PC-9 (cell line): ENCODE data around the gene CNTN1. TPM values are rescaled to one million over a fixed set of nuclear protein-coding genes. Genes with fewer than 3 reads are reported as not detected.

Source experiments
- BruUV-seq: library from RNA; stranded (reverse); fragments of 400-500 nt; replicated peaks from 2 replicates; lab custom pipeline; 2021; lab: Mats Ljungman, UMichigan
- CTCF ChIA-PET: fragments of 300-600 bp; sonication (Branson Sonifier 250); formaldehyde crosslinking; loops from one replicate; lab custom pipeline; 2022; ENCODE audit warnings: antibody characterized with exemption; lab: Charles Lee
- POLR2A ChIA-PET: fragments of 300-600 bp; sonication (Branson Sonifier 250); formaldehyde crosslinking; loops from one replicate; lab custom pipeline; 2022; ENCODE audit warnings: antibody characterized with exemption; ENCODE audit not compliant: unreplicated experiment; lab: Charles Lee
- DNase-seq, 2 experiments: peaks; one replicate each; pipeline versions ENCODE4 v3.0.0 to v3.0.0-alpha.2; 2015 to 2022; ENCODE audit warnings: mixed read lengths in 1 of 2
- H2AFZ ChIP-seq: fragments of 200-600 bp; sonication (generic); 2 replicates; pipeline ENCODE4 v1.8.1; 2017; ENCODE audit warnings: antibody characterized with exemption
- H3F3A ChIP-seq: fragments of 200-600 bp; sonication (generic); 2 replicates; pipeline ENCODE4 v1.8.1; 2017; ENCODE audit warnings: antibody characterized with exemption, mild to moderate bottlenecking, low read depth; ENCODE audit not compliant: insufficient read depth
- H3K27ac ChIP-seq: fragments of 200-600 bp; sonication (generic); 2 replicates; pipeline ENCODE4 v1.6.1; 2016; ENCODE audit warnings: mixed run types
- H3K27me3 ChIP-seq: fragments of 200-600 bp; sonication (generic); 2 replicates; pipeline ENCODE4 v1.6.1; 2016; ENCODE audit warnings: low read depth, mixed run types; ENCODE audit not compliant: insufficient read depth
- H3K36me3 ChIP-seq: fragments of 200-600 bp; sonication (generic); 2 replicates; pipeline ENCODE4 v1.6.1; 2016; ENCODE audit warnings: low read depth, mixed run types
- H3K4me1 ChIP-seq: fragments of 200-600 bp; sonication (generic); replicated peaks from 2 replicates; pipeline ENCODE4 v1.6.1; 2016; ENCODE audit warnings: mixed run types; ENCODE audit not compliant: insufficient read depth
- H3K4me2 ChIP-seq: fragments of 200-600 bp; sonication (generic); 2 replicates; pipeline ENCODE4 v1.6.1; 2017; ENCODE audit warnings: mixed run types
- H3K4me3 ChIP-seq: fragments of 200-600 bp; sonication (generic); 2 replicates; pipeline ENCODE4 v1.6.1; 2016; ENCODE audit warnings: mixed run types
- H3K79me2 ChIP-seq: fragments of 200-600 bp; sonication (generic); 2 replicates; pipeline ENCODE4 v1.6.1; 2017; ENCODE audit warnings: low read depth, mixed run types
- H3K9me2 ChIP-seq: fragments of 200-600 bp; sonication (generic); 2 replicates; pipeline ENCODE4 v1.8.1; 2017; ENCODE audit warnings: mild to moderate bottlenecking; ENCODE audit not compliant: insufficient read depth
- H3K9me3 ChIP-seq: fragments of 200-600 bp; sonication (generic); 2 replicates; pipeline ENCODE4 v1.8.1; 2016; ENCODE audit warnings: low read depth; ENCODE audit not compliant: insufficient read depth
- H4K20me1 ChIP-seq: fragments of 200-600 bp; sonication (generic); 2 replicates; pipeline ENCODE4 v1.8.1; 2017; ENCODE audit not compliant: insufficient read depth
- CTCF ChIP-seq: fragments of 200-600 bp; sonication (generic); conservative IDR thresholded peaks from 2 replicates; pipeline ENCODE4 v1.6.1; 2017; ENCODE audit warnings: mixed run types, antibody characterized with exemption, mild to moderate bottlenecking, moderate library complexity
- EZH2 ChIP-seq: fragments of 200-600 bp; sonication (generic); IDR thresholded peaks from 2 replicates; pipeline ENCODE4 v1.8.0; 2017; ENCODE audit warnings: antibody characterized with exemption, low read depth
- intact Hi-C: fragments of 100-400 bp; cut with micrococcal nuclease; formaldehyde crosslinking; loops from one replicate; pipeline ENCODE4 v1.10.0; 2022; ENCODE audit not compliant: unreplicated experiment
- total RNA-seq: library from RNA; stranded (reverse); gene quantifications from 2 replicates; pipeline ENCODE4 v1.2.3, GENCODE V29; 2021

Gene CNTN1
- total RNA-seq, 1 experiment from 2014 or later = 0.37 TPM

DNA sequence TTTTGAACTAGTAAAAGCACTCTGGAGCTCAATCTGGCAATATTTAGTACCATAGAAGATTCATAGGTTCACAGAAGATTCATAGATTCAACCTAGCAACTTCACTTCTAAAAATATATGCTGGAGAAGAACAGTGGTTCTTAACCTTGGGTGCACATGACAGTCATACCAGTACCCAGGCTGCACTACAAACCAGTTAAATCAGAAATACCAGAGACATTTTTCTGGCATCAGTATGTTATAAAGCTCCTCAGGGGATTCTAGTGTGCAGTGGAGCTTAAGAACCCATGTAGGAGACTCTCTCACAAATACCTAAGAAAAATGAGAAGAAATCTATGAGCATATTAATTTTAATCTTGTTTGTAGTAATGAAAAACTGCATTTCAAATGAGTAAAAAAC lies 46.6 kb downstream of the CNTN1 start:
- no peak overlapping the region for H2AFZ ChIP-seq
- H3K36me3 ChIP-seq = no peaks in the 10 kb centered on the region
- no peak overlapping the region for H3K27ac ChIP-seq
- no peak overlapping the region for H3K4me3 ChIP-seq
- CTCF ChIA-PET = no interaction called here
- H3K4me2 ChIP-seq = no peak overlapping the region
- no TSS peak for BruUV-seq
- no peaks in the 10 kb centered on the region for H4K20me1 ChIP-seq
- H3K79me2 ChIP-seq = no peaks in the 10 kb centered on the region
- H3K9me3 ChIP-seq = no peaks in the 10 kb centered on the region; the same call in 1 of the 2 replicates
- POLR2A ChIA-PET = no interaction called here
- TF ChIP-seq CTCF (no peak), EZH2 (no peak)
- no peaks in the 10 kb centered on the region for H3F3A ChIP-seq
- no peaks in the 10 kb centered on the region for H3K27me3 ChIP-seq
- DNase-seq = no peak
- H3K4me1 ChIP-seq = no peaks in the 10 kb centered on the region
- intact Hi-C loops = no loop called here
- peaks cover 3% of the 10 kb centered on the region; the same call in 1 of the 2 replicates for H3K9me2 ChIP-seq

GRCh38 chr12:40742041-40742440 lies 49.8 kb downstream of the CNTN1 start:
- no peak for DNase-seq
- POLR2A ChIA-PET = interaction anchor here (0.6 kb wide), 1 partner anchor 235 kb away, joined by 3 read pairs; no protein-coding TSS in a partner anchor
- TF ChIP-seq CTCF = no peak
- no peak for TF ChIP-seq EZH2
- intact Hi-C loops = no loop called here
- Histone ChIP-seq H2AFZ (no peak overlapping the region), H3K9me2 (peaks cover 3% of the 10 kb centered on the region; the same call in 1 of the 2 replicates), H3K4me3 (no peak overlapping the region), H3K27ac (no peak overlapping the region), H3K4me2 (no peak overlapping the region), H3F3A (no peaks in the 10 kb centered on the region), H4K20me1 (no peaks in the 10 kb centered on the region), H3K79me2 (no peaks in the 10 kb centered on the region), H3K4me1 (no peaks in the 10 kb centered on the region), H3K36me3 (no peaks in the 10 kb centered on the region), H3K27me3 (no peaks in the 10 kb centered on the region), H3K9me3 (no peaks in the 10 kb centered on the region; the same call in 1 of the 2 replicates)
- CTCF ChIA-PET = no interaction called here
- no TSS peak for BruUV-seq

DNA sequence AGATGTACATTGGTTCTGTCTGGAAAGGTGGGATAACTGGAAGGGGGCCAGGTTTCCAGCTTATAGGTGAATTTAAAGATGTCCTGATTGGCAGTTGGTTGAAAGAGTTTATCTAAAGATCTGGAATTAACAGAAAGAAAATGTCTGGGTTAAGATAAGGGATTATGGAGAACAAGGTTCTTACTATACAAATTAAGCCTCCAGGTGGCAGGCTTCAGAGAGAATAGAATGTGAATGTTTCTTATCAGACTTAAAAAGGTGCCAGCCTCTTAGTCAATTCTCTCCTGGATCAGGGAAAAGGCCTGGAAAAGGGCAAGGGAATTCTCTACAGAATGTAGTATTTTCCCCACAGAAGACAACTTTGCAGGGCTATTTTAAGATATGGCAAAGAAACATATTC lies 53.1 kb downstream of the CNTN1 start:
- no TSS peak for BruUV-seq
- Histone ChIP-seq H3K9me2 (peaks cover 3% of the 10 kb centered on the region; the same call in 1 of the 2 replicates), H3K9me3 (no peaks in the 10 kb centered on the region; the same call in 1 of the 2 replicates), H3K4me1 (no peaks in the 10 kb centered on the region), H2AFZ (no peak overlapping the region), H3F3A (no peaks in the 10 kb centered on the region), H3K27ac (no peak overlapping the region), H3K79me2 (no peaks in the 10 kb centered on the region), H3K36me3 (no peaks in the 10 kb centered on the region), H3K4me2 (no peak overlapping the region), H3K27me3 (no peaks in the 10 kb centered on the region), H3K4me3 (no peak overlapping the region), H4K20me1 (no peaks in the 10 kb centered on the region)
- ChIA-PET CTCF (no interaction called here), POLR2A (no interaction called here)
- no peak for DNase-seq
- no peak for TF ChIP-seq EZH2
- no peak; the same call in 1 of the 2 replicates for TF ChIP-seq CTCF
- intact Hi-C loops = no loop called here
